ENCODE data around the gene MPO. TPM values are rescaled to one million over a fixed set of nuclear protein-coding genes. Genes with fewer than 3 reads are reported as not detected.
A peak's percentile ranks its signal among the peaks of the same experiment; 100 is the strongest.

Gene MPO
- total RNA-seq, 1 experiment from 2014 or later = not detected

GRCh38 chr17:58249270-58250133 is 31.2 kb downstream of the MPO start:
- H4K91ac ChIP-seq (ENCODE audit: insufficient read length, low read depth, low read length) = no peak overlapping the region
- no peak overlapping the region for H2AK5ac ChIP-seq (ENCODE audit: insufficient read length, low read length)
- peak overlapping the region; percentile 55 for H3K18ac ChIP-seq (ENCODE audit: insufficient read length, low read depth, low read length)
- peak; percentile 98 for TF ChIP-seq CTCF (conservative IDR thresholded peaks at IDR 0.05)
- H3K79me1 ChIP-seq (ENCODE audit: insufficient read depth, low read depth, low read length, poor library complexity, severe bottlenecking) = no peaks in the 10 kb centered on the region
- peaks cover 97% of the 10 kb centered on the region for H3K27me3 Mint-ChIP-seq (ENCODE audit: low read depth)
- peaks cover 11 to 13% of the 10 kb centered on the region in 2 experiments for H3K4me1 Mint-ChIP-seq
- no peak overlapping the region for H3K14ac ChIP-seq (ENCODE audit: insufficient read depth, low read length)
- no peak overlapping the region for H3K4ac ChIP-seq (ENCODE audit: low read depth, low read length)
- no peaks in the 10 kb centered on the region; the same call in 1 of the 2 replicates for H3K4me1 ChIP-seq (ENCODE audit: insufficient read depth, low read length)
- no peak overlapping the region for H4K5ac ChIP-seq (ENCODE audit: insufficient read length, low read depth, low read length)
- peaks cover 9% of the 10 kb centered on the region in 2 experiments for H3K9me3 Mint-ChIP-seq
- peak overlapping the region; percentile 10 for H3K4me2 ChIP-seq (ENCODE audit: insufficient read depth, insufficient read length, low read length)
- H3K4me3 Mint-ChIP-seq = peak overlapping the region; percentile 59 to 63; a peak in 4 of 5 replicates
- H3K27ac Mint-ChIP-seq = no peak overlapping the region; a peak in 1 of 7 replicates
- no peak overlapping the region for H2BK15ac ChIP-seq (ENCODE audit: low read depth, low read length)
- no peak overlapping the region for H3T11ph ChIP-seq (ENCODE audit: low read length)
- no peak overlapping the region for H2BK12ac ChIP-seq (ENCODE audit: insufficient read length, low read depth, low read length)
- no peak overlapping the region for H2AFZ ChIP-seq (ENCODE audit: low read length)
- no CpG with 5 or more reads among the region's 57 CpGs for WGBS (ENCODE audit: extremely low coverage, insufficient read length, low lambda C conversion rate)
- H2BK120ac ChIP-seq (ENCODE audit: low read depth, low read length, poor library complexity, severe bottlenecking) = no peak overlapping the region
- peaks cover 8% of the 10 kb centered on the region for H3K9me3 ChIP-seq (ENCODE audit: control insufficient read depth, low read depth, low read length)
- no peak overlapping the region for H2BK20ac ChIP-seq (ENCODE audit: low read depth, low read length, poor library complexity, severe bottlenecking)
- no peak overlapping the region for H3K9ac ChIP-seq (ENCODE audit: extremely low read depth, insufficient read length, low read length)
- peak; percentile 88 for DNase-seq
- no peaks in the 10 kb centered on the region for H4K20me1 ChIP-seq (ENCODE audit: control insufficient read depth, insufficient read depth, insufficient read length)
- no peak overlapping the region for H4K8ac ChIP-seq (replicated peaks; ENCODE audit: insufficient read length, low read depth, low read length)
- H3K27ac ChIP-seq (ENCODE audit: insufficient read length, low read depth, low read length) = no peak overlapping the region
- no peak overlapping the region for H2BK5ac ChIP-seq (ENCODE audit: insufficient read length, low read length)
- peaks cover 0 to 6% (median 6%) of the 10 kb centered on the region in 3 experiments; a peak in 4 of 7 replicates for H3K36me3 Mint-ChIP-seq (ENCODE audit: insufficient read depth in 1 of 3, low read depth in 3 of 3)
- H3K79me2 ChIP-seq (ENCODE audit: insufficient read depth, low read length) = no peaks in the 10 kb centered on the region
- H3K23ac ChIP-seq (ENCODE audit: insufficient read length, low read depth, low read length) = no peak overlapping the region
- peaks cover 8% of the 10 kb centered on the region for H3K23me2 ChIP-seq (ENCODE audit: insufficient read length, low read depth, low read length, poor library complexity, severe bottlenecking)
- H3K27me3 ChIP-seq (ENCODE audit: insufficient read depth, low read length) = peaks cover 38% of the 10 kb centered on the region
- H3K56ac ChIP-seq (ENCODE audit: insufficient read length, low read depth, low read length) = no peak overlapping the region
